Measurements from ENCODE around the gene GSS.

The GSS gene

GRCh38 chr20:35000311-35000921 is 44.8 kb upstream of the GSS start:
- DNase-seq (ENCODE audit: insufficient read length, low spot score) (no peak), FAIRE-seq (no peak)
- TF ChIP-seq TAF1 (IDR thresholded peaks at IDR 0.05; ENCODE audit: low read depth, low read length), result no peak
- no peak for TF ChIP-seq PAX5 (IDR thresholded peaks at IDR 0.05; ENCODE audit: insufficient read depth, low read length, severe bottlenecking)
- TF ChIP-seq POLR2AphosphoS5 (IDR thresholded peaks at IDR 0.05; ENCODE audit: low read depth, low read length), result no peak
- TF ChIP-seq POU2F2 (IDR thresholded peaks at IDR 0.05; ENCODE audit: low read depth, low read length), result no peak
- TF ChIP-seq SPI1 (IDR thresholded peaks at IDR 0.05; ENCODE audit: low read depth, low read length), result no peak
- TF ChIP-seq POLR2A (IDR thresholded peaks at IDR 0.05; ENCODE audit: low read depth, low read length), result no peak

GRCh38 chr20:34999782-35000181 is 44.2 kb upstream of the GSS start:
- FAIRE-seq (no peak), DNase-seq (ENCODE audit: insufficient read length, low spot score) (no peak)
- TF ChIP-seq TAF1 (IDR thresholded peaks at IDR 0.05; ENCODE audit: low read depth, low read length) (no peak), SPI1 (IDR thresholded peaks at IDR 0.05; ENCODE audit: low read depth, low read length) (no peak), PAX5 (IDR thresholded peaks at IDR 0.05; ENCODE audit: insufficient read depth, low read length, severe bottlenecking) (no peak), POLR2AphosphoS5 (IDR thresholded peaks at IDR 0.05; ENCODE audit: low read depth, low read length) (no peak), POLR2A (IDR thresholded peaks at IDR 0.05; ENCODE audit: low read depth, low read length) (no peak), POU2F2 (IDR thresholded peaks at IDR 0.05; ENCODE audit: low read depth, low read length) (no peak)

GRCh38 chr20:34999021-34999451 is 43.4 kb upstream of the GSS start:
- DNase-seq (ENCODE audit: insufficient read length, low spot score), result no peak
- FAIRE-seq, result no peak
- no peak for TF ChIP-seq TAF1 (IDR thresholded peaks at IDR 0.05; ENCODE audit: low read depth, low read length)
- no peak for TF ChIP-seq SPI1 (IDR thresholded peaks at IDR 0.05; ENCODE audit: low read depth, low read length)
- TF ChIP-seq PAX5 (IDR thresholded peaks at IDR 0.05; ENCODE audit: insufficient read depth, low read length, severe bottlenecking), result no peak
- no peak for TF ChIP-seq POLR2A (IDR thresholded peaks at IDR 0.05; ENCODE audit: low read depth, low read length)
- no peak for TF ChIP-seq POLR2AphosphoS5 (IDR thresholded peaks at IDR 0.05; ENCODE audit: low read depth, low read length)
- no peak for TF ChIP-seq POU2F2 (IDR thresholded peaks at IDR 0.05; ENCODE audit: low read depth, low read length)

GRCh38 chr20:34998331-34998950 is 42.8 kb upstream of the GSS start:
- no peak for FAIRE-seq
- DNase-seq (ENCODE audit: insufficient read length, low spot score), result no peak
- TF ChIP-seq SPI1 (IDR thresholded peaks at IDR 0.05; ENCODE audit: low read depth, low read length) (no peak), TAF1 (IDR thresholded peaks at IDR 0.05; ENCODE audit: low read depth, low read length) (no peak), POLR2AphosphoS5 (IDR thresholded peaks at IDR 0.05; ENCODE audit: low read depth, low read length) (no peak), POU2F2 (IDR thresholded peaks at IDR 0.05; ENCODE audit: low read depth, low read length) (no peak), PAX5 (IDR thresholded peaks at IDR 0.05; ENCODE audit: insufficient read depth, low read length, severe bottlenecking) (no peak), POLR2A (IDR thresholded peaks at IDR 0.05; ENCODE audit: low read depth, low read length) (no peak)

GRCh38 chr20:34997774-34998173 is 42.2 kb upstream of the GSS start:
- no peak for TF ChIP-seq PAX5 (IDR thresholded peaks at IDR 0.05; ENCODE audit: insufficient read depth, low read length, severe bottlenecking)
- TF ChIP-seq SPI1 (IDR thresholded peaks at IDR 0.05; ENCODE audit: low read depth, low read length), result no peak
- TF ChIP-seq TAF1 (IDR thresholded peaks at IDR 0.05; ENCODE audit: low read depth, low read length), result no peak
- no peak for TF ChIP-seq POLR2AphosphoS5 (IDR thresholded peaks at IDR 0.05; ENCODE audit: low read depth, low read length)
- no peak for TF ChIP-seq POU2F2 (IDR thresholded peaks at IDR 0.05; ENCODE audit: low read depth, low read length)
- no peak for TF ChIP-seq POLR2A (IDR thresholded peaks at IDR 0.05; ENCODE audit: low read depth, low read length)
- DNase-seq (ENCODE audit: insufficient read length, low spot score) (no peak), FAIRE-seq (no peak)

GRCh38 chr20:34997131-34997561 is 41.5 kb upstream of the GSS start:
- FAIRE-seq, result no peak
- TF ChIP-seq TAF1 (IDR thresholded peaks at IDR 0.05; ENCODE audit: low read depth, low read length) (no peak), PAX5 (IDR thresholded peaks at IDR 0.05; ENCODE audit: insufficient read depth, low read length, severe bottlenecking) (no peak), POU2F2 (IDR thresholded peaks at IDR 0.05; ENCODE audit: low read depth, low read length) (no peak), POLR2AphosphoS5 (IDR thresholded peaks at IDR 0.05; ENCODE audit: low read depth, low read length) (no peak), SPI1 (IDR thresholded peaks at IDR 0.05; ENCODE audit: low read depth, low read length) (no peak), POLR2A (IDR thresholded peaks at IDR 0.05; ENCODE audit: low read depth, low read length) (no peak)
- DNase-seq (ENCODE audit: insufficient read length, low spot score), result no peak

GRCh38 chr20:34996243-34997028 is 40.8 kb upstream of the GSS start:
- FAIRE-seq (no peak), DNase-seq (ENCODE audit: insufficient read length, low spot score) (no peak)
- no peak for TF ChIP-seq TAF1 (IDR thresholded peaks at IDR 0.05; ENCODE audit: low read depth, low read length)
- no peak for TF ChIP-seq SPI1 (IDR thresholded peaks at IDR 0.05; ENCODE audit: low read depth, low read length)

GRCh38 chr20:34995696-34996095 is 40.1 kb upstream of the GSS start:
- DNase-seq (ENCODE audit: insufficient read length, low spot score) (no peak), FAIRE-seq (no peak)
- TF ChIP-seq TAF1 (IDR thresholded peaks at IDR 0.05; ENCODE audit: low read depth, low read length) (no peak), SPI1 (IDR thresholded peaks at IDR 0.05; ENCODE audit: low read depth, low read length) (no peak), POLR2A (IDR thresholded peaks at IDR 0.05; ENCODE audit: low read depth, low read length) (no peak), POU2F2 (IDR thresholded peaks at IDR 0.05; ENCODE audit: low read depth, low read length) (no peak), POLR2AphosphoS5 (IDR thresholded peaks at IDR 0.05; ENCODE audit: low read depth, low read length) (no peak), PAX5 (IDR thresholded peaks at IDR 0.05; ENCODE audit: insufficient read depth, low read length, severe bottlenecking) (no peak)

- DNase-seq (ENCODE audit: insufficient read length, low spot score), result no peak
- TF ChIP-seq PAX5 (IDR thresholded peaks at IDR 0.05; ENCODE audit: insufficient read depth, low read length, severe bottlenecking), result no peak
- no peak for FAIRE-seq
Measured at GRCh38 chr20:34995192-34995591, 39.6 kb upstream of the GSS start.
